ENCODE results near the gene MFSD11. TPM values are rescaled to one million over a fixed set of nuclear protein-coding genes. Genes with fewer than 3 reads are reported as not detected.
"Not testable (repeated sequence)": the region's sequence is repeated elsewhere in the genome, so short reads cannot be mapped to it uniquely, and the experiment has no call there.

The MFSD11 gene
- total and polyA plus RNA-seq, 2 donors (not counting 3 experiments of a cell fraction or from before 2014, with no cell fraction given), result 23.5 to 35.2 TPM

DNA sequence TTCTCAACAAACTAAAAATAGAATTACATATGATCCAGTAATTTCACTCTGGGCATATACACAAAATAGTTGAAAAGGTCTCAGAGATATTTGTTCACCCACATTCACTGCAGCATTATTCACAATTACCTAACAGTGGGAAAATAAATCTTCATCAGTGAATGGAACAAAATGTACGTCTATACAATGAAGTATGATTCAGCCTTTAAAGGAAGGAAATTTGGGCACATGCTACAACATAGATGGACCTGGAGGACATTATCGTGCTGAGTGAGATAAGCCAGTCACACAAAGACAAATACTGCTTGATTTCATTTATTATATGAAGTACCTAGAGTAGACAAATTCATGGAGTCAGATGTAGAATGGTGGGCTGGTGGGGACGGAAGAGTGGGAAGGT, 47.0 kb downstream of the MFSD11 start:
- Histone ChIP-seq H3K27ac (ENCODE audit: insufficient read depth, low read depth, low read length) (peak overlapping the region; percentile 9), H3K79me2 (ENCODE audit: control insufficient read depth, insufficient read depth, low read length) (no peaks in the 10 kb centered on the region), H3K9me1 (replicated peaks; ENCODE audit: control insufficient read depth, extremely low read depth, insufficient read depth, low read length) (no peaks in the 10 kb centered on the region), H3K9me3 (replicated peaks; ENCODE audit: control insufficient read depth, insufficient read depth, low read length) (no peaks in the 10 kb centered on the region), H3K4me1 (ENCODE audit: control insufficient read depth, extremely low read depth, insufficient read depth, low read length) (peaks cover 6% of the 10 kb centered on the region), H3K36me3 (ENCODE audit: control insufficient read depth in 2 of 2, extremely low read depth in 1 of 2, insufficient read depth in 2 of 2, low read length in 2 of 2) (peaks cover 0 to 5% of the 10 kb centered on the region in 2 experiments), H3K4me3 (replicated peaks in 1 of 3; ENCODE audit: insufficient read depth in 1 of 3, low read depth in 1 of 3, low read length in 3 of 3) (no peak overlapping the region), H4K20me1 (replicated peaks; ENCODE audit: control insufficient read depth, extremely low read depth, insufficient read depth, low read length) (no peaks in the 10 kb centered on the region), H2AFZ (ENCODE audit: low read depth, low read length) (no peak overlapping the region), H3K4me2 (ENCODE audit: insufficient read depth, low read length) (no peak overlapping the region), H3K9ac (replicated peaks; ENCODE audit: extremely low read depth, insufficient read depth, low read length) (no peak overlapping the region), H3K27me3 (ENCODE audit: control insufficient read depth in 2 of 2, insufficient read depth in 2 of 2, low read length in 2 of 2) (no peaks in the 10 kb centered on the region)
- DNase-seq (ENCODE audit: low read depth, low spot score) (peak; percentile 77), FAIRE-seq (peak; percentile 92)
- dilution Hi-C loops (cut with MboI; ENCODE audit: extremely low pct_ligation_motif_present, low sequenced_read_pairs) (no loop called here), intact Hi-C loops (cut with micrococcal nuclease) (no loop called here)
- ChIA-PET POLR2A (no interaction called here), CTCF (no interaction called here)
- no TSS peak for BruUV-seq (replicated peaks)
- TF ChIP-seq GATA2 (IDR thresholded peaks at IDR 0.05; ENCODE audit: insufficient read depth, insufficient read length, low read depth, low read length) (no peak), POLR2AphosphoS5 (IDR thresholded peaks at IDR 0.05; ENCODE audit: insufficient read depth, low read depth, low read length) (no peak), EZH2 (IDR thresholded peaks at IDR 0.05; ENCODE audit: borderline replicate concordance, low read depth, low read length, severe bottlenecking) (no peak), MYC (IDR thresholded peaks at IDR 0.05; ENCODE audit: low read depth, low read length) (no peak), POLR2A (IDR thresholded peaks at IDR 0.05; ENCODE audit: low read depth, low read length) (no peak), FOS (IDR thresholded peaks at IDR 0.05; ENCODE audit: borderline replicate concordance, insufficient read depth, low read length) (peak; percentile 26), JUN (IDR thresholded peaks at IDR 0.05; ENCODE audit: borderline replicate concordance, insufficient read depth, insufficient read length, low read depth) (peak; percentile 53)
- TF ChIP-seq, protein P1, sequence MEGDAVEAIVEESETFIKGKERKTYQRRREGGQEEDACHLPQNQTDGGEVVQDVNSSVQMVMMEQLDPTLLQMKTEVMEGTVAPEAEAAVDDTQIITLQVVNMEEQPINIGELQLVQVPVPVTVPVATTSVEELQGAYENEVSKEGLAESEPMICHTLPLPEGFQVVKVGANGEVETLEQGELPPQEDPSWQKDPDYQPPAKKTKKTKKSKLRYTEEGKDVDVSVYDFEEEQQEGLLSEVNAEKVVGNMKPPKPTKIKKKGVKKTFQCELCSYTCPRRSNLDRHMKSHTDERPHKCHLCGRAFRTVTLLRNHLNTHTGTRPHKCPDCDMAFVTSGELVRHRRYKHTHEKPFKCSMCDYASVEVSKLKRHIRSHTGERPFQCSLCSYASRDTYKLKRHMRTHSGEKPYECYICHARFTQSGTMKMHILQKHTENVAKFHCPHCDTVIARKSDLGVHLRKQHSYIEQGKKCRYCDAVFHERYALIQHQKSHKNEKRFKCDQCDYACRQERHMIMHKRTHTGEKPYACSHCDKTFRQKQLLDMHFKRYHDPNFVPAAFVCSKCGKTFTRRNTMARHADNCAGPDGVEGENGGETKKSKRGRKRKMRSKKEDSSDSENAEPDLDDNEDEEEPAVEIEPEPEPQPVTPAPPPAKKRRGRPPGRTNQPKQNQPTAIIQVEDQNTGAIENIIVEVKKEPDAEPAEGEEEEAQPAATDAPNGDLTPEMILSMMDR (IDR thresholded peaks at IDR 0.05; ENCODE audit: extremely low read depth in 1 of 2, insufficient read depth in 1 of 2, low read depth in 1 of 2, low read length in 2 of 2), result no peak
- TF ChIP-seq, protein P2, sequence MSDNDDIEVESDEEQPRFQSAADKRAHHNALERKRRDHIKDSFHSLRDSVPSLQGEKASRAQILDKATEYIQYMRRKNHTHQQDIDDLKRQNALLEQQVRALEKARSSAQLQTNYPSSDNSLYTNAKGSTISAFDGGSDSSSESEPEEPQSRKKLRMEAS (IDR thresholded peaks at IDR 0.05; ENCODE audit: insufficient read depth, insufficient read length), result no peak

DNA sequence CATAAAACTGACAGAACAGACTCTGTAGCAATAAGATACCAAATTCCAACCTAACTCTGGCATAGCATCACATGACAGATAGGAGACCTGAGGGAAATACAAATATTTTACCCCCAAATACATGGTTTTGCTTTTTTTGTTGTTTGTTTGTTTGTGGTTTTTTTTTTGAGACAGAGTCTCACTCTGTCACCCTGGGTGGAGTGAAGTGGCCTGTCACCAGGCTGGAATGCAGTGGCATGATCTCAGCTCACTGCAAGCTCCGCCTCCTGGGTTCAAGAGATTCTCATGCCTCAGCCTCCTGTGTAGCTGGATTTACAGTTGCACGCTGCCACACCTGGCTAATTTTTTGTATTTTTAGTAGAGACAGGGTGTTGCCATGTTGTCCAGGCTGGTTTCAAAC, 49.9 kb downstream of the MFSD11 start:
- H3K4me2 ChIP-seq (ENCODE audit: insufficient read depth, low read length); POLR2A ChIA-PET; BruUV-seq (replicated peaks); H2AFZ ChIP-seq (ENCODE audit: low read depth, low read length); H3K36me3 ChIP-seq (ENCODE audit: control insufficient read depth in 2 of 2, extremely low read depth in 1 of 2, insufficient read depth in 2 of 2, low read length in 2 of 2); H3K9me1 ChIP-seq (replicated peaks; ENCODE audit: control insufficient read depth, extremely low read depth, insufficient read depth, low read length); H3K27ac ChIP-seq (ENCODE audit: insufficient read depth, low read depth, low read length); intact Hi-C loops (cut with micrococcal nuclease); DNase-seq (ENCODE audit: low read depth, low spot score); FAIRE-seq; CTCF ChIA-PET; H3K9me3 ChIP-seq (replicated peaks; ENCODE audit: control insufficient read depth, insufficient read depth, low read length); H3K9ac ChIP-seq (replicated peaks; ENCODE audit: extremely low read depth, insufficient read depth, low read length); H3K27me3 ChIP-seq (ENCODE audit: control insufficient read depth in 2 of 2, insufficient read depth in 2 of 2, low read length in 2 of 2); H3K79me2 ChIP-seq (ENCODE audit: control insufficient read depth, insufficient read depth, low read length); dilution Hi-C loops (cut with MboI; ENCODE audit: extremely low pct_ligation_motif_present, low sequenced_read_pairs); H4K20me1 ChIP-seq (replicated peaks; ENCODE audit: control insufficient read depth, extremely low read depth, insufficient read depth, low read length); H3K4me3 ChIP-seq (replicated peaks in 1 of 3; ENCODE audit: insufficient read depth in 1 of 3, low read depth in 1 of 3, low read length in 3 of 3): not testable (repeated sequence)
- H3K4me1 ChIP-seq (ENCODE audit: control insufficient read depth, extremely low read depth, insufficient read depth, low read length), result peaks cover 13% of the 10 kb centered on the region
